AG08395 (cell line): Measurements from ENCODE around the gene TEX55.
"Not testable (repeated sequence)": the region's sequence is repeated elsewhere in the genome, so short reads cannot be mapped to it uniquely, and the experiment has no call there.

ENCODE experiments used
- DNase-seq: peaks from one replicate; pipeline ENCODE4 v3.0.0; 2012; ENCODE audit warnings: mixed read lengths, low spot score

Gene TEX55

GRCh38 chr3:119160815-119161214, 14.8 kb downstream of the TEX55 start:
- DNase-seq = no peak

- no peak for DNase-seq
These were observed 15.3 kb downstream of the TEX55 start for GRCh38 chr3:119161240-119161639.

- DNase-seq = not testable (repeated sequence)
These were observed 18.8 kb downstream of the TEX55 start for GRCh38 chr3:119164745-119165144.

- peak; percentile 15 for DNase-seq
These were observed 24.9 kb downstream of the TEX55 start for GRCh38 chr3:119170821-119171220.

GRCh38 chr3:119173325-119173724, 27.4 kb downstream of the TEX55 start, which contains the start of gene UPK1B:
Gene UPK1B, plus strand, starts transcription at chr3:119173598. Its CDS starts 13,144 bp downstream, at chr3:119186742.
- DNase-seq = no peak

GRCh38 chr3:119175872-119176756, 30.1 kb downstream of the TEX55 start:
- peak; percentile 51 for DNase-seq

GRCh38 chr3:119176778-119177177, 30.8 kb downstream of the TEX55 start:
- DNase-seq = no peak

- no peak for DNase-seq
These were observed 31.4 kb downstream of the TEX55 start for GRCh38 chr3:119177321-119177720.

- DNase-seq = peak; percentile 22
These were observed 35.8 kb downstream of the TEX55 start for GRCh38 chr3:119181765-119182164.

- DNase-seq = no peak
These were observed 38.1 kb downstream of the TEX55 start for GRCh38 chr3:119184111-119184510.

GRCh38 chr3:119184796-119185570, 39.0 kb downstream of the TEX55 start:
- peak; percentile 76 for DNase-seq

- DNase-seq = no peak
These were observed 41.3 kb downstream of the TEX55 start for GRCh38 chr3:119187266-119187665.

- no peak for DNase-seq
These were observed 45.8 kb downstream of the TEX55 start for GRCh38 chr3:119191800-119192199.

- DNase-seq = peak; percentile 47
These were observed 48.5 kb downstream of the TEX55 start for GRCh38 chr3:119194237-119195150.

- DNase-seq = no peak
These were observed 49.1 kb downstream of the TEX55 start for GRCh38 chr3:119195151-119195476.

GRCh38 chr3:119195911-119196310, 49.9 kb downstream of the TEX55 start:
- no peak for DNase-seq
